Thyroid gland (tissue), 4 donors: Measurements from ENCODE around the gene ATP1B2.

Experiments used
- POLR2A ChIP-seq, 2 donors: fragments of 450-650 bp; IDR thresholded peaks; one replicate each; pipeline ENCODE4 v1.6.1; 2017; ENCODE audit warnings: antibody characterized with exemption in 2 of 2, mild to moderate bottlenecking in 2 of 2, moderate library complexity in 1 of 2
- TF ChIP-seq, protein P1 (sequence below), 6 experiments: fragments of 200-600 bp in 3 of 6; fragments of 450-650 bp in 3 of 6; sonication (generic) in 3 of 6; IDR thresholded peaks; one replicate each; pipeline ENCODE4 v1.5.1; 2016 to 2019; ENCODE audit warnings: antibody characterized with exemption in 6 of 6, mild to moderate bottlenecking in 2 of 6, inconsistent platforms in 1 of 6, moderate library complexity in 1 of 6

DNA sequence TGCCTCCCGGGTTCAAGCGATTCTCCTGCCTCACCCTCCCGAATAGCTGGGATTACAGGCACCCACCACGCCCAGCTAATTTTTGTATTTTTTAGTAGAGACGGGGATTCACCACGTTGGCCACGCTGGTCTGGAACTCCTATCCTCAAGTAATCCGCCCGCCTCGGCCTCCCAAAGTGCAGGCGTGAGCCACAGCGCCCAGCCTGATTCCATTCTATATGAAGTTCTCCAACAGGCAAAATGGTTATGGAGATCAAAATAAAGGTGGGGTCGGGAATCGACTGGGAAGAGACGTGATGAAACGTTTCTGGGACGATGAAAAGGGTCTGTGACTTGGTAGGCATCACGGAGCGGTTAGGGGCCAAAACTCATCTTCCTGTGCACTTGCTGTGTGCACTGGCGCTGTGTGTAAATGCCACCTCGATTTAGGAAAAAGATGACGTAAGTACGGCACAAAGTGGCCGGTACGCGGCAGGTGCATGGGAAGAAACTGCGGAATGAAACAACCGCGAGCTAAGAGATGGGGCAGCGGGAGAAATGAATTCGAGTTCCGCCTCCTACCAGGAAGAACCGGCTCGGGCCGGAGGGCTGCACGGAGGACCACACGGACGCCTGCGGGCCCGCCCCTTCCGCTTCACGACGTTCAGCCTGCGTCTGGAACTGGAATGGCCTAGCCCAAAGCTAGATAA, 35.0 kb downstream of the ATP1B2 start:
- TF ChIP-seq, protein P1, sequence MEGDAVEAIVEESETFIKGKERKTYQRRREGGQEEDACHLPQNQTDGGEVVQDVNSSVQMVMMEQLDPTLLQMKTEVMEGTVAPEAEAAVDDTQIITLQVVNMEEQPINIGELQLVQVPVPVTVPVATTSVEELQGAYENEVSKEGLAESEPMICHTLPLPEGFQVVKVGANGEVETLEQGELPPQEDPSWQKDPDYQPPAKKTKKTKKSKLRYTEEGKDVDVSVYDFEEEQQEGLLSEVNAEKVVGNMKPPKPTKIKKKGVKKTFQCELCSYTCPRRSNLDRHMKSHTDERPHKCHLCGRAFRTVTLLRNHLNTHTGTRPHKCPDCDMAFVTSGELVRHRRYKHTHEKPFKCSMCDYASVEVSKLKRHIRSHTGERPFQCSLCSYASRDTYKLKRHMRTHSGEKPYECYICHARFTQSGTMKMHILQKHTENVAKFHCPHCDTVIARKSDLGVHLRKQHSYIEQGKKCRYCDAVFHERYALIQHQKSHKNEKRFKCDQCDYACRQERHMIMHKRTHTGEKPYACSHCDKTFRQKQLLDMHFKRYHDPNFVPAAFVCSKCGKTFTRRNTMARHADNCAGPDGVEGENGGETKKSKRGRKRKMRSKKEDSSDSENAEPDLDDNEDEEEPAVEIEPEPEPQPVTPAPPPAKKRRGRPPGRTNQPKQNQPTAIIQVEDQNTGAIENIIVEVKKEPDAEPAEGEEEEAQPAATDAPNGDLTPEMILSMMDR (IDR thresholded peaks at IDR 0.05) = no peak
- peak in 1 of 2 donors; percentile 56 for TF ChIP-seq POLR2A (IDR thresholded peaks at IDR 0.05)
